OCI-LY1 (cell line): Measurements from ENCODE around the gene NAV1.

Experiments
- EZH2 ChIP-seq: fragments of 200-600 bp; sonication (generic), shearing (Covaris generic); IDR thresholded peaks from 2 replicates; pipeline ENCODE4 v1.8.0; 2017; ENCODE audit warnings: borderline replicate concordance, mixed run types, mild to moderate bottlenecking, antibody characterized with exemption, low read length, moderate library complexity, mixed read lengths
- TF ChIP-seq, protein P1 (sequence below): fragments of 200-600 bp; sonication (generic), shearing (Covaris generic); IDR thresholded peaks from 2 replicates; pipeline ENCODE4 v1.5.1; 2017; ENCODE audit warnings: mild to moderate bottlenecking, antibody characterized with exemption, low read length, moderate library complexity, mixed read lengths

GRCh38 chr1:201516511-201517127 lies 22.3 kb upstream of the NAV1 start:
- TF ChIP-seq, protein P1, sequence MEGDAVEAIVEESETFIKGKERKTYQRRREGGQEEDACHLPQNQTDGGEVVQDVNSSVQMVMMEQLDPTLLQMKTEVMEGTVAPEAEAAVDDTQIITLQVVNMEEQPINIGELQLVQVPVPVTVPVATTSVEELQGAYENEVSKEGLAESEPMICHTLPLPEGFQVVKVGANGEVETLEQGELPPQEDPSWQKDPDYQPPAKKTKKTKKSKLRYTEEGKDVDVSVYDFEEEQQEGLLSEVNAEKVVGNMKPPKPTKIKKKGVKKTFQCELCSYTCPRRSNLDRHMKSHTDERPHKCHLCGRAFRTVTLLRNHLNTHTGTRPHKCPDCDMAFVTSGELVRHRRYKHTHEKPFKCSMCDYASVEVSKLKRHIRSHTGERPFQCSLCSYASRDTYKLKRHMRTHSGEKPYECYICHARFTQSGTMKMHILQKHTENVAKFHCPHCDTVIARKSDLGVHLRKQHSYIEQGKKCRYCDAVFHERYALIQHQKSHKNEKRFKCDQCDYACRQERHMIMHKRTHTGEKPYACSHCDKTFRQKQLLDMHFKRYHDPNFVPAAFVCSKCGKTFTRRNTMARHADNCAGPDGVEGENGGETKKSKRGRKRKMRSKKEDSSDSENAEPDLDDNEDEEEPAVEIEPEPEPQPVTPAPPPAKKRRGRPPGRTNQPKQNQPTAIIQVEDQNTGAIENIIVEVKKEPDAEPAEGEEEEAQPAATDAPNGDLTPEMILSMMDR = no peak
- no peak for TF ChIP-seq EZH2
